Measurements from ENCODE around the gene TCF7L1.

DNA sequence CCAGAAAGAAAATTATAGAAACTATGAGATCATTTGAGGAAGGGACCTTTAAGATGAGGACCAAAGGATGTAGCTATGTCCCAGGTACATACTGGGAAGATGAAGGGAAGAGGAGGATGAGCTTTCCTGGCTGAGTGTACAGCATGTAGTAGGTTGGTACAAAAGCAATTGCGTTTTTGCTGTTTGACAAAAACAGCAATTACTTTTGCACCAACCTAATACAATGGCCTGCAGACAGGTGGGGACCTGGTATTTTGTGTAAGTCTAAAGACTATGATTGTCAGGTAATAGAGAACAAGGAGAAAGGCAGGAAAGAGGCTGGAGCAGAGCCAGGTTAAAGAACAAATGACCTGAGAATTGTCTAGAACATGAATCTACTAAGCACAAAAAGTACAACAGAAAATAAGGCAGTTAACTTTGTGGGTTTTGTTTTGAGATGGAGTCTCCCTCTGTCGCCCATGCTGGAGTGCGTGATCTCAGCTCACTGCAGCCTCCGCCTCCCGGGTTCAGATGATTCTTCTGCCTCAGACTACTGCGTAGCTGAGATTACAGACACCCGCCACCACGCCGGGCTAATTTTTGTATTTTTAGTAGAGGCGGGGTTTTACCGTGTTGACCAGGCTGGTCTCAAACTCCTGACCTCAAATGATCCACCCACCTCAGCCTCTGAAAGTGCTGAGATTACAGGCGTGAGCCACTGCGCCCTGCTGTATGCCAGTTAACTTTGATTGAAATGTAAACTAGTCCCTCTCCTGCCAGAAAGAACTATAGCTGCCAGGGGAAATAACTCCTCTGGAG, 197.8 kb downstream of the TCF7L1 start:
- TF ChIP-seq, protein P1, sequence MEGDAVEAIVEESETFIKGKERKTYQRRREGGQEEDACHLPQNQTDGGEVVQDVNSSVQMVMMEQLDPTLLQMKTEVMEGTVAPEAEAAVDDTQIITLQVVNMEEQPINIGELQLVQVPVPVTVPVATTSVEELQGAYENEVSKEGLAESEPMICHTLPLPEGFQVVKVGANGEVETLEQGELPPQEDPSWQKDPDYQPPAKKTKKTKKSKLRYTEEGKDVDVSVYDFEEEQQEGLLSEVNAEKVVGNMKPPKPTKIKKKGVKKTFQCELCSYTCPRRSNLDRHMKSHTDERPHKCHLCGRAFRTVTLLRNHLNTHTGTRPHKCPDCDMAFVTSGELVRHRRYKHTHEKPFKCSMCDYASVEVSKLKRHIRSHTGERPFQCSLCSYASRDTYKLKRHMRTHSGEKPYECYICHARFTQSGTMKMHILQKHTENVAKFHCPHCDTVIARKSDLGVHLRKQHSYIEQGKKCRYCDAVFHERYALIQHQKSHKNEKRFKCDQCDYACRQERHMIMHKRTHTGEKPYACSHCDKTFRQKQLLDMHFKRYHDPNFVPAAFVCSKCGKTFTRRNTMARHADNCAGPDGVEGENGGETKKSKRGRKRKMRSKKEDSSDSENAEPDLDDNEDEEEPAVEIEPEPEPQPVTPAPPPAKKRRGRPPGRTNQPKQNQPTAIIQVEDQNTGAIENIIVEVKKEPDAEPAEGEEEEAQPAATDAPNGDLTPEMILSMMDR (IDR thresholded peaks at IDR 0.05): no peak
- no peak for TF ChIP-seq NFIC (IDR thresholded peaks at IDR 0.05; ENCODE audit: borderline replicate concordance)

Data from SK-N-SH (cell line).